Panc1 (cell line): ENCODE measurements around the gene FUT2. TPM values are rescaled to one million over a fixed set of nuclear protein-coding genes. Genes with fewer than 3 reads are reported as not detected.
"Not testable (repeated sequence)": the region's sequence is repeated elsewhere in the genome, so short reads cannot be mapped to it uniquely, and the experiment has no call there.

Experiments used
- ATAC-seq: fragments of 200-7000 bp; cut with Tn5 transposase; 2 replicates; pipeline ENCODE4 v1.9.1; 2020; ENCODE audit warnings: mild to moderate bottlenecking, moderate library complexity
- BruUV-seq: library from RNA; stranded (reverse); fragments of 400-500 nt; replicated peaks from 2 replicates; lab custom pipeline; 2021; lab: Mats Ljungman, UMichigan
- CTCF ChIA-PET: fragments of 300-600 bp; sonication (Branson Sonifier 250); formaldehyde crosslinking; loops from one replicate; lab custom pipeline; 2022; ENCODE audit warnings: antibody characterized with exemption; lab: Charles Lee
- POLR2A ChIA-PET: fragments of 300-600 bp; sonication (Branson Sonifier 250); formaldehyde crosslinking; loops from one replicate; lab custom pipeline; 2022; ENCODE audit warnings: antibody characterized with exemption; lab: Charles Lee
- DNase-seq: peaks from one replicate; pipeline ENCODE4 v3.0.0-alpha.2; 2010; ENCODE audit warnings: low read depth, low spot score
- H3K27ac ChIP-seq: 2 replicates; pipeline ENCODE4 v1.5.1; 2011; ENCODE audit warnings: mild to moderate bottlenecking, low read length, inconsistent platforms
- H3K27me3 ChIP-seq: fragments of 200-500 bp; sonication (Bioruptor generic); 2 replicates; pipeline ENCODE4 v1.6.0; 2014; ENCODE audit warnings: low read length, inconsistent platforms; ENCODE audit not compliant: control insufficient read depth, insufficient read depth
- H3K36me3 ChIP-seq: fragments of 200-500 bp; sonication (Bioruptor generic); 2 replicates; pipeline ENCODE4 v1.5.1; 2014; ENCODE audit warnings: inconsistent platforms, mild to moderate bottlenecking, low read length, moderate library complexity; ENCODE audit not compliant: control insufficient read depth, insufficient read depth
- H3K4me1 ChIP-seq: 2 replicates; pipeline ENCODE4 v1.5.1; 2011; ENCODE audit warnings: inconsistent platforms, mild to moderate bottlenecking, low read length, moderate library complexity; ENCODE audit not compliant: control insufficient read depth, insufficient read depth
- H3K4me3 ChIP-seq, 2 experiments: 2 replicates each; pipeline ENCODE4 v1.5.1; 2011 to 2012; ENCODE audit warnings: low read depth in 2 of 2, low read length in 2 of 2, mild to moderate bottlenecking in 2 of 2, inconsistent platforms in 1 of 2, moderate library complexity in 1 of 2
- H3K9me3 ChIP-seq: fragments of 200-500 bp; sonication (Bioruptor generic); 2 replicates; pipeline ENCODE4 v1.5.1; 2014; ENCODE audit warnings: low read depth, mild to moderate bottlenecking, inconsistent platforms, low read length, moderate library complexity; ENCODE audit not compliant: control insufficient read depth, insufficient read depth
- CTCF ChIP-seq: fragments of 450-650 bp; IDR thresholded peaks from 2 replicates; pipeline ENCODE4 v1.5.1; 2017; ENCODE audit warnings: mild to moderate bottlenecking
- POLR2AphosphoS5 ChIP-seq: IDR thresholded peaks from 2 replicates; pipeline ENCODE4 v1.6.1; 2012; ENCODE audit warnings: mild to moderate bottlenecking, low read depth, low read length, moderate library complexity
- REST ChIP-seq, 2 experiments: IDR thresholded peaks; 2 replicates each; pipeline ENCODE4 v1.6.1; 2011 to 2012; ENCODE audit warnings: low read depth in 2 of 2, control low read depth in 1 of 2, low read length in 1 of 2, mild to moderate bottlenecking in 1 of 2, moderate library complexity in 1 of 2; ENCODE audit not compliant: insufficient read depth in 1 of 2
- SIN3A ChIP-seq: IDR thresholded peaks from 2 replicates; pipeline ENCODE4 v1.6.1; 2012; ENCODE audit warnings: low read depth, mild to moderate bottlenecking, low read length, moderate library complexity, borderline replicate concordance; ENCODE audit not compliant: insufficient read depth
- TCF7L2 ChIP-seq: IDR thresholded peaks from 2 replicates; pipeline ENCODE4 v1.6.1; 2011; ENCODE audit warnings: mild to moderate bottlenecking, low read depth, low read length, inconsistent platforms
- in situ Hi-C: cut with HindIII; loops from 2 replicates; pipeline ENCODE4 v1.10.0; 2016; ENCODE audit warnings: low sequenced_read_pairs, low pct_unique_long_range_greater_than_20kb
- intact Hi-C: fragments of 100-400 bp; cut with micrococcal nuclease; formaldehyde crosslinking; loops from one replicate; pipeline ENCODE4 v1.10.0; 2022; ENCODE audit not compliant: unreplicated experiment
- total RNA-seq: library from RNA; stranded (reverse); gene quantifications from one replicate; pipeline ENCODE4 v1.2.1, GENCODE V29; 2021; ENCODE audit not compliant: unreplicated experiment

FUT2 gene
- total RNA-seq, 1 experiment from 2014 or later, result 0.08 TPM

- CTCF ChIA-PET, POLR2A ChIA-PET, in situ Hi-C loops, H3K4me1 ChIP-seq, H3K4me3 ChIP-seq, intact Hi-C loops, DNase-seq, H3K9me3 ChIP-seq, H3K27ac ChIP-seq, BruUV-seq, ATAC-seq, H3K36me3 ChIP-seq, H3K27me3 ChIP-seq: not testable (repeated sequence)
These were observed 9.1 kb upstream of the FUT2 start for GRCh38 chr19:48686637-48687036.

GRCh38 chr19:48687776-48688175 is 8.0 kb upstream of the FUT2 start:
- ATAC-seq (no peak), DNase-seq (no peak)
- no TSS peak for BruUV-seq
- no peaks in the 10 kb centered on the region for H3K27me3 ChIP-seq
- H3K9me3 ChIP-seq, result no peaks in the 10 kb centered on the region
- TF ChIP-seq CTCF (no peak), TCF7L2 (no peak), SIN3A (no peak), REST (IDR thresholded peaks at IDR 0.05; ENCODE audit: insufficient read depth in 1 of 2, low read depth in 2 of 2, low read length in 1 of 2) (no peak), POLR2AphosphoS5 (no peak)
- ChIA-PET POLR2A (interaction anchor here (0.6 kb wide), 2 partner anchors 19 to 35 kb away, joined by 3 to 11 read pairs; no protein-coding TSS in a partner anchor), CTCF (interaction anchor here (0.5 kb wide), 1 partner anchor 28 kb away, joined by 9 read pairs; no protein-coding TSS in a partner anchor)
- intact Hi-C loops (no loop called here), in situ Hi-C loops (no loop called here)
- H3K4me3 ChIP-seq, result no peak overlapping the region
- no peaks in the 10 kb centered on the region for H3K4me1 ChIP-seq
- no peak overlapping the region for H3K27ac ChIP-seq
- no peaks in the 10 kb centered on the region for H3K36me3 ChIP-seq

GRCh38 chr19:48689449-48689848 is 6.3 kb upstream of the FUT2 start:
- Histone ChIP-seq H3K36me3 (no peaks in the 10 kb centered on the region), H3K9me3 (no peaks in the 10 kb centered on the region), H3K27me3 (no peaks in the 10 kb centered on the region), H3K27ac (no peak overlapping the region), H3K4me1 (no peaks in the 10 kb centered on the region), H3K4me3 (no peak overlapping the region)
- TF ChIP-seq POLR2AphosphoS5, result no peak
- no peak for TF ChIP-seq TCF7L2
- TF ChIP-seq CTCF, result no peak
- no peak for TF ChIP-seq REST (IDR thresholded peaks at IDR 0.05; ENCODE audit: insufficient read depth in 1 of 2, low read depth in 2 of 2, low read length in 1 of 2)
- TF ChIP-seq SIN3A, result no peak
- no peak for DNase-seq
- ChIA-PET POLR2A (no interaction called here), CTCF (no interaction called here)
- no TSS peak for BruUV-seq
- in situ Hi-C loops, result no loop called here
- no peak for ATAC-seq
- intact Hi-C loops, result no loop called here

GRCh38 chr19:48693629-48694028 is 2.1 kb upstream of the FUT2 start:
- ATAC-seq, intact Hi-C loops, BruUV-seq, H3K9me3 ChIP-seq, H3K27me3 ChIP-seq, H3K4me1 ChIP-seq, CTCF ChIA-PET, H3K27ac ChIP-seq, POLR2A ChIA-PET, in situ Hi-C loops, H3K36me3 ChIP-seq, DNase-seq, H3K4me3 ChIP-seq: not testable (repeated sequence)
